ENCODE results near the gene ARFRP1.

DNA sequence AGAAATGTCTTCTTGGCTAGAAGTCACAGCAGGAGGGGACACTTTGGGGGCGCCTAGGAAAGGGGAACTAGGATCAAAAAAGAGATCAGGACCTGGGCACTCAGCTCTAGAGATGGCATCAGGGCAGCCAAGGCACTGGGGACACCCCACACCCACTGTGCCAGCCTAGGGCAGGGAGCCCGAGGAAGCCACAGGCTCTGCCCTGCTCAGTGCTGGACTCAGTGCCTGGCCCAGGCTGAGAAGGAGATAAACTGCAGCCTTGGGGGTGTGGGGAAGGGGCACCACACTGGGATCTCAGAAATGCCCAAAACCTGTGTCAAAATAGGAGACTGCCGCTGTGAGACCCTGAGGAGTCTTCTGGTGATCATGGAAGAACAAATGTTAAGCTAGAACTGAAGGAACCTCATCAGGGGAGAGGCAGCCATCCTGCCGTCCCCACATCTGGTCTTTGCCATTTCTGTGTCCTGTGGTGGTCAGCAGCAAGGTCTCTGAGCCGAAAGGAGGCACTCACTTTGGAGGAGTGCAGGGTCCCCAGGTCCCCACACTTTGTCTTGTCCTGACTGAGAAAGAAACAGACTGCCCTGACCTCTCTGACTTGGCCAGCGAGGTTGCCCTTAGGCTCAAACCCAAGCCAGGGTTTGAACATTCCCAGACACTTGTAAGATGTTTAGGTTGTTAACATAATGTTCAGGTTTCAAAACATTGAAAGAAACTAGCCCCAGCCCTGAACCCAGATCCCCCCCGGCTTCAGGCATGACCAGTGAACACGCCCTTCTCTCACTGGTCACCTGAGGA, 2.3 kb downstream of the ARFRP1 start:
- TF ChIP-seq, protein P1, sequence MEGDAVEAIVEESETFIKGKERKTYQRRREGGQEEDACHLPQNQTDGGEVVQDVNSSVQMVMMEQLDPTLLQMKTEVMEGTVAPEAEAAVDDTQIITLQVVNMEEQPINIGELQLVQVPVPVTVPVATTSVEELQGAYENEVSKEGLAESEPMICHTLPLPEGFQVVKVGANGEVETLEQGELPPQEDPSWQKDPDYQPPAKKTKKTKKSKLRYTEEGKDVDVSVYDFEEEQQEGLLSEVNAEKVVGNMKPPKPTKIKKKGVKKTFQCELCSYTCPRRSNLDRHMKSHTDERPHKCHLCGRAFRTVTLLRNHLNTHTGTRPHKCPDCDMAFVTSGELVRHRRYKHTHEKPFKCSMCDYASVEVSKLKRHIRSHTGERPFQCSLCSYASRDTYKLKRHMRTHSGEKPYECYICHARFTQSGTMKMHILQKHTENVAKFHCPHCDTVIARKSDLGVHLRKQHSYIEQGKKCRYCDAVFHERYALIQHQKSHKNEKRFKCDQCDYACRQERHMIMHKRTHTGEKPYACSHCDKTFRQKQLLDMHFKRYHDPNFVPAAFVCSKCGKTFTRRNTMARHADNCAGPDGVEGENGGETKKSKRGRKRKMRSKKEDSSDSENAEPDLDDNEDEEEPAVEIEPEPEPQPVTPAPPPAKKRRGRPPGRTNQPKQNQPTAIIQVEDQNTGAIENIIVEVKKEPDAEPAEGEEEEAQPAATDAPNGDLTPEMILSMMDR (IDR thresholded peaks at IDR 0.05), result no peak
- TF ChIP-seq POLR2A (IDR thresholded peaks at IDR 0.05) (no peak), EP300 (IDR thresholded peaks at IDR 0.05) (no peak), POLR2AphosphoS5 (IDR thresholded peaks at IDR 0.05) (no peak)

Measured in stomach (tissue), 4 donors.